Measurements from ENCODE around the gene TUBG1. TPM values are rescaled to one million over a fixed set of nuclear protein-coding genes. Genes with fewer than 3 reads are reported as not detected.

The TUBG1 gene
- total and polyA plus RNA-seq, 2 of the 8 experiments (the other 6 are each of a cell fraction or from before 2014, with no cell fraction given), result 109 to 208 TPM

GRCh38 chr17:42563543-42563942, 45.9 kb upstream of the TUBG1 start (continued):
- no peak for TF ChIP-seq RNF2 (IDR thresholded peaks at IDR 0.05; ENCODE audit: borderline replicate concordance, low read depth, low read length, missing control alignments, poor library complexity, severe bottlenecking)

All from H1 (cell line).